Measurements from ENCODE around the gene FBXO7.

- TF ChIP-seq TAF1 (IDR thresholded peaks at IDR 0.05; ENCODE audit: borderline replicate concordance, insufficient read depth, low read length): no peak
- no peak for TF ChIP-seq POLR2AphosphoS5 (IDR thresholded peaks at IDR 0.05; ENCODE audit: low read depth, low read length)
- TF ChIP-seq, protein P1, sequence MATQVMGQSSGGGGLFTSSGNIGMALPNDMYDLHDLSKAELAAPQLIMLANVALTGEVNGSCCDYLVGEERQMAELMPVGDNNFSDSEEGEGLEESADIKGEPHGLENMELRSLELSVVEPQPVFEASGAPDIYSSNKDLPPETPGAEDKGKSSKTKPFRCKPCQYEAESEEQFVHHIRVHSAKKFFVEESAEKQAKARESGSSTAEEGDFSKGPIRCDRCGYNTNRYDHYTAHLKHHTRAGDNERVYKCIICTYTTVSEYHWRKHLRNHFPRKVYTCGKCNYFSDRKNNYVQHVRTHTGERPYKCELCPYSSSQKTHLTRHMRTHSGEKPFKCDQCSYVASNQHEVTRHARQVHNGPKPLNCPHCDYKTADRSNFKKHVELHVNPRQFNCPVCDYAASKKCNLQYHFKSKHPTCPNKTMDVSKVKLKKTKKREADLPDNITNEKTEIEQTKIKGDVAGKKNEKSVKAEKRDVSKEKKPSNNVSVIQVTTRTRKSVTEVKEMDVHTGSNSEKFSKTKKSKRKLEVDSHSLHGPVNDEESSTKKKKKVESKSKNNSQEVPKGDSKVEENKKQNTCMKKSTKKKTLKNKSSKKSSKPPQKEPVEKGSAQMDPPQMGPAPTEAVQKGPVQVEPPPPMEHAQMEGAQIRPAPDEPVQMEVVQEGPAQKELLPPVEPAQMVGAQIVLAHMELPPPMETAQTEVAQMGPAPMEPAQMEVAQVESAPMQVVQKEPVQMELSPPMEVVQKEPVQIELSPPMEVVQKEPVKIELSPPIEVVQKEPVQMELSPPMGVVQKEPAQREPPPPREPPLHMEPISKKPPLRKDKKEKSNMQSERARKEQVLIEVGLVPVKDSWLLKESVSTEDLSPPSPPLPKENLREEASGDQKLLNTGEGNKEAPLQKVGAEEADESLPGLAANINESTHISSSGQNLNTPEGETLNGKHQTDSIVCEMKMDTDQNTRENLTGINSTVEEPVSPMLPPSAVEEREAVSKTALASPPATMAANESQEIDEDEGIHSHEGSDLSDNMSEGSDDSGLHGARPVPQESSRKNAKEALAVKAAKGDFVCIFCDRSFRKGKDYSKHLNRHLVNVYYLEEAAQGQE (IDR thresholded peaks at IDR 0.05; ENCODE audit: insufficient read depth in 1 of 2, low read depth in 2 of 2, low read length in 2 of 2): no peak
Measured at GRCh38 chr22:32538521-32538920, 63.9 kb downstream of the FBXO7 start.
